PC-3 (cell line): ENCODE measurements around the gene UNK. TPM values are rescaled to one million over a fixed set of nuclear protein-coding genes. Genes with fewer than 3 reads are reported as not detected.

Experiments used
- ATAC-seq: fragments of 200-7000 bp; cut with Tn5 transposase; 2 replicates; pipeline ENCODE4 v1.9.1; 2020; ENCODE audit warnings: mild to moderate bottlenecking, moderate library complexity
- BruUV-seq: library from RNA; stranded (reverse); fragments of 400-500 nt; replicated peaks from 2 replicates; lab custom pipeline; 2021; lab: Mats Ljungman, UMichigan
- CTCF ChIA-PET: fragments of 300-600 bp; sonication (Branson Sonifier 250); formaldehyde crosslinking; loops from one replicate; lab custom pipeline; 2022; ENCODE audit warnings: antibody characterized with exemption; lab: Charles Lee
- POLR2A ChIA-PET: fragments of 300-600 bp; sonication (Branson Sonifier 250); formaldehyde crosslinking; loops from one replicate; lab custom pipeline; 2022; ENCODE audit warnings: antibody characterized with exemption; ENCODE audit not compliant: unreplicated experiment; lab: Charles Lee
- DNase-seq: peaks from one replicate; pipeline ENCODE4 v3.0.0-alpha.2; 2015
- H2AFZ ChIP-seq: fragments of 300-600 bp; sonication (generic); 2 replicates; pipeline ENCODE4 v1.6.0; 2016; ENCODE audit warnings: antibody characterized with exemption, low read length
- H3F3A ChIP-seq: fragments of 300-600 bp; sonication (generic); one replicate; pipeline ENCODE4 v1.6.0; 2017; ENCODE audit warnings: antibody characterized with exemption, low read length, control low read depth, mild to moderate bottlenecking; ENCODE audit not compliant: unreplicated experiment
- H3K27ac ChIP-seq: fragments of 300-600 bp; sonication (generic); 2 replicates; pipeline ENCODE4 v1.5.1; 2016; ENCODE audit warnings: mild to moderate bottlenecking, low read length
- H3K27me3 ChIP-seq: fragments of 300-600 bp; sonication (generic); 2 replicates; pipeline ENCODE4 v1.6.1; 2016; ENCODE audit warnings: low read length, mixed read lengths
- H3K36me3 ChIP-seq: fragments of 300-600 bp; sonication (generic); 2 replicates; pipeline ENCODE4 v1.6.1; 2016; ENCODE audit warnings: low read depth, mixed run types, low read length, mixed read lengths
- H3K4me1 ChIP-seq: fragments of 300-600 bp; sonication (generic); 2 replicates; pipeline ENCODE4 v1.5.1; 2016; ENCODE audit warnings: low read length; ENCODE audit not compliant: insufficient read depth
- H3K4me2 ChIP-seq: fragments of 300-600 bp; sonication (generic); 2 replicates; pipeline ENCODE4 v1.6.0; 2016; ENCODE audit warnings: low read length
- H3K4me3 ChIP-seq: fragments of 300-600 bp; sonication (generic); 2 replicates; pipeline ENCODE4 v1.5.1; 2016; ENCODE audit warnings: mild to moderate bottlenecking, low read length, mixed read lengths
- H3K79me2 ChIP-seq: fragments of 300-600 bp; sonication (generic); 2 replicates; pipeline ENCODE4 v1.6.1; 2017; ENCODE audit warnings: low read length, mixed read lengths
- H3K9ac ChIP-seq: fragments of 300-600 bp; sonication (generic); 2 replicates; pipeline ENCODE4 v1.6.0; 2016; ENCODE audit warnings: mild to moderate bottlenecking, low read length
- H3K9me2 ChIP-seq: fragments of 300-600 bp; sonication (generic); replicated peaks from 2 replicates; pipeline ENCODE4 v1.6.1; 2016; ENCODE audit warnings: mixed run types, low read length, mixed read lengths
- H3K9me3 ChIP-seq: fragments of 300-600 bp; sonication (generic); 2 replicates; pipeline ENCODE4 v1.6.1; 2016; ENCODE audit warnings: low read length, mixed read lengths
- H4K20me1 ChIP-seq: fragments of 300-600 bp; sonication (generic); 2 replicates; pipeline ENCODE4 v1.6.1; 2016; ENCODE audit warnings: low read length, mixed read lengths
- CTCF ChIP-seq: fragments of 300-600 bp; sonication (generic); conservative IDR thresholded peaks from 2 replicates; pipeline ENCODE4 v1.5.1; 2017; ENCODE audit warnings: antibody characterized with exemption, low read depth, mild to moderate bottlenecking, low read length
- EZH2 ChIP-seq: fragments of 300-600 bp; sonication (generic); IDR thresholded peaks from one replicate; pipeline ENCODE4 v1.6.1; 2017; ENCODE audit warnings: antibody characterized with exemption, mild to moderate bottlenecking, low read length; ENCODE audit not compliant: unreplicated experiment
- EZH2phosphoT487 ChIP-seq: fragments of 300-600 bp; sonication (generic); IDR thresholded peaks from 2 replicates; pipeline ENCODE4 v1.6.1; 2018; ENCODE audit warnings: mild to moderate bottlenecking, antibody characterized with exemption, low read length, borderline replicate concordance
- intact Hi-C: fragments of 100-400 bp; cut with micrococcal nuclease; formaldehyde crosslinking; loops from 2 replicates; pipeline ENCODE4 v1.9.0; 2023
- total RNA-seq: library from RNA; depleted of rRNA; stranded (reverse); fragments of >200 nt; gene quantifications from 2 replicates; pipeline ENCODE4 v1.2.3, GENCODE V29; 2014

UNK gene
- total RNA-seq, 1 experiment from 2014 or later, result 21.8 TPM

GRCh38 chr17:75793460-75793859 lies 8.9 kb downstream of the UNK start:
- intact Hi-C loops, result no loop called here
- POLR2A ChIA-PET, result interaction anchor here (1.1 kb wide), 1 partner anchor 13 kb away, joined by 4 read pairs; no protein-coding TSS in a partner anchor
- no peak for TF ChIP-seq CTCF
- TF ChIP-seq EZH2phosphoT487, result no peak
- no peak for TF ChIP-seq EZH2

GRCh38 chr17:75795820-75796607 lies 11.4 kb downstream of the UNK start:
- intact Hi-C loops, result no loop called here
- Histone ChIP-seq H3K4me3 (no peak overlapping the region), H4K20me1 (no peaks in the 10 kb centered on the region), H3K9ac (no peak overlapping the region), H3K9me3 (no peaks in the 10 kb centered on the region), H3K79me2 (peaks cover 21% of the 10 kb centered on the region; the same call in 1 of the 2 replicates), H3K9me2 (no peaks in the 10 kb centered on the region), H2AFZ (no peak overlapping the region), H3K27ac (no peak overlapping the region), H3K4me2 (no peak overlapping the region), H3F3A (no peaks in the 10 kb centered on the region), H3K36me3 (peaks cover 9% of the 10 kb centered on the region; the same call in 1 of the 2 replicates), H3K27me3 (no peaks in the 10 kb centered on the region), H3K4me1 (peaks cover 11% of the 10 kb centered on the region)
- TF ChIP-seq EZH2phosphoT487 (no peak), CTCF (no peak), EZH2 (no peak)
- ChIA-PET CTCF (interaction anchor here (0.6 kb wide), 3 partner anchors 29 to 526 kb away, joined by 3 to 6 read pairs (median 4); no protein-coding TSS in a partner anchor), POLR2A (interaction anchor here (0.6 kb wide), 1 partner anchor 12 kb away, joined by 5 read pairs; no protein-coding TSS in a partner anchor)
- no TSS peak for BruUV-seq
- DNase-seq, result no peak
- ATAC-seq, result no peak

More at GRCh38 chr17:75793460-75793859, 8.9 kb downstream of the UNK start:
- Histone ChIP-seq H3K4me2 (peak overlapping the region; percentile 1; the same call in 1 of the 2 replicates), H3K9me2 (no peaks in the 10 kb centered on the region), H3K36me3 (peaks cover 9% of the 10 kb centered on the region; the same call in 1 of the 2 replicates), H3K4me3 (no peak overlapping the region), H3K27me3 (no peaks in the 10 kb centered on the region), H3K9me3 (no peaks in the 10 kb centered on the region), H3F3A (no peaks in the 10 kb centered on the region), H3K27ac (no peak overlapping the region), H2AFZ (no peak overlapping the region), H4K20me1 (no peaks in the 10 kb centered on the region), H3K79me2 (peaks cover 41% of the 10 kb centered on the region), H3K9ac (no peak overlapping the region), H3K4me1 (peaks cover 11% of the 10 kb centered on the region)
- CTCF ChIA-PET, result no interaction called here
- TSS peak; percentile 2 for BruUV-seq
- no peak for DNase-seq
- peak; percentile 22 for ATAC-seq

- Histone ChIP-seq H3K9ac (no peak overlapping the region), H2AFZ (no peak overlapping the region), H3K27ac (no peak overlapping the region), H3K4me3 (no peak overlapping the region), H3K36me3 (peaks cover 5% of the 10 kb centered on the region; the same call in 1 of the 2 replicates), H3K9me3 (no peaks in the 10 kb centered on the region), H4K20me1 (no peaks in the 10 kb centered on the region), H3K4me2 (no peak overlapping the region), H3K79me2 (peaks cover 13% of the 10 kb centered on the region; the same call in 1 of the 2 replicates), H3K9me2 (no peaks in the 10 kb centered on the region), H3K4me1 (no peaks in the 10 kb centered on the region), H3F3A (no peaks in the 10 kb centered on the region), H3K27me3 (no peaks in the 10 kb centered on the region)
- ChIA-PET CTCF (no interaction called here), POLR2A (no interaction called here)
- no TSS peak for BruUV-seq
- no peak for DNase-seq
- no peak for TF ChIP-seq EZH2phosphoT487
- no peak for TF ChIP-seq CTCF
- TF ChIP-seq EZH2, result no peak
- ATAC-seq, result no peak
- intact Hi-C loops, result no loop called here
Observed at GRCh38 chr17:75799402-75799801, 14.8 kb downstream of the UNK start.
